PFSK-1 (cell line): ENCODE results near the gene AOAH.

Source experiments
- FOXP2 ChIP-seq: optimal IDR thresholded peaks from 2 replicates; pipeline ENCODE3; 2011; ENCODE audit warnings: borderline replicate concordance, control low read depth, inconsistent platforms; ENCODE audit not compliant: insufficient read depth; ENCODE audit errors: extremely low read length, extremely low read depth
- POLR2AphosphoS5 ChIP-seq: IDR thresholded peaks from 2 replicates; pipeline ENCODE4 v1.6.1; 2012; ENCODE audit warnings: low read depth, mild to moderate bottlenecking, control low read depth, low read length, moderate library complexity
- REST ChIP-seq, 2 experiments: IDR thresholded peaks; 2 replicates each; pipeline versions ENCODE4 v1.6.1 to v1.8.0; 2011 to 2012; ENCODE audit warnings: low read depth in 2 of 2, low read length in 2 of 2, control low read depth in 1 of 2, inconsistent platforms in 1 of 2, mild to moderate bottlenecking in 1 of 2, moderate library complexity in 1 of 2; ENCODE audit not compliant: insufficient read depth in 1 of 2
- SIN3A ChIP-seq: IDR thresholded peaks from 2 replicates; pipeline ENCODE4 v1.6.1; 2012; ENCODE audit warnings: mild to moderate bottlenecking, low read length, moderate library complexity, borderline replicate concordance; ENCODE audit not compliant: insufficient read depth
- TAF1 ChIP-seq: IDR thresholded peaks from 2 replicates; pipeline ENCODE4 v1.6.1; 2012; ENCODE audit warnings: low read length, control low read depth, borderline replicate concordance; ENCODE audit not compliant: insufficient read depth

- TF ChIP-seq POLR2AphosphoS5 (no peak), REST (IDR thresholded peaks at IDR 0.05; ENCODE audit: insufficient read depth in 1 of 2, low read depth in 2 of 2, low read length in 2 of 2) (no peak), TAF1 (no peak), SIN3A (no peak), FOXP2 (no peak)
Measured at GRCh38 chr7:36600869-36601530, 123.3 kb downstream of the AOAH start.
